GM19438 (cell line): Measurements from ENCODE around the gene PLOD2.

ENCODE experiments used
- ATAC-seq: cut with Tn5 transposase; IDR thresholded peaks from one replicate; pipeline ENCODE4 v1.9.1; 2021; ENCODE audit warnings: low read depth; ENCODE audit not compliant: unreplicated experiment

Gene PLOD2

DNA sequence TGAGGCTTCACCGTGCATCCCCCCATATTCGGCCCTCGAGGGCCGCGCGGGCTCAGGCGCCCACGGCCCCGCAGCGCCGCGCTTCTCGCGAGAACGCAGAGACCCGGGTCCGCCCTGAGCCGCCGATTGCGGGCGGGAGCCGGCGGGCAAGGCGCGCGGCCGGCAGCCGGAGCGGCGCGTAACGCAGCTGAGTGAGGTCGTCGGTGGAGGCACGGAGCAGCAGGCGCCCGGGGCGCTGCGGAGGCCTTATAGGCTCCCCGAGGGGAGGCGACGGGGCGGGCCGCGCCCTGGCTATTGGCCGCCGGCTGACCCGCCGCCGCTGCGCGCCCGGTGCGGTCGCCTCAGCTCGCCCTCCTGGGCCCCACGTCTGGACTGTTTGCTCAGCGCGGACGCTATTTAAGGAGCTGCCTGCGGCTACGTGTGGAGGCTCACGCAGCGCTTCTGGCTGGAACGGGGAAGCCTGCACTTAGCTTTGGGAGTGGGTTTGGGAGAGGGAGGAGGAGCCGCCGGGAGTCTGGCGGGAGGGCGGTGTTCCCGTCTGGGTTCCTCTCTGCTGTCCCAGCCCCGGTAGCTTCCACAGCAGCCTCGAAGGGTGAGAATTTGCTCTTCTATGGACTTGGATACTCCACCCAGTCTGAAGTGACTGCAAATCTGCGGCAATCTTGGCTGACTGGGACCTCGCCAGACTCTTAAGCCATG is at the start of gene PLOD2:
Gene PLOD2, minus strand, starts transcription at position 221 of the 699 bp plus-strand sequence. Its CDS starts 195 bp downstream, at position 26.
- ATAC-seq = peak; percentile 70

DNA sequence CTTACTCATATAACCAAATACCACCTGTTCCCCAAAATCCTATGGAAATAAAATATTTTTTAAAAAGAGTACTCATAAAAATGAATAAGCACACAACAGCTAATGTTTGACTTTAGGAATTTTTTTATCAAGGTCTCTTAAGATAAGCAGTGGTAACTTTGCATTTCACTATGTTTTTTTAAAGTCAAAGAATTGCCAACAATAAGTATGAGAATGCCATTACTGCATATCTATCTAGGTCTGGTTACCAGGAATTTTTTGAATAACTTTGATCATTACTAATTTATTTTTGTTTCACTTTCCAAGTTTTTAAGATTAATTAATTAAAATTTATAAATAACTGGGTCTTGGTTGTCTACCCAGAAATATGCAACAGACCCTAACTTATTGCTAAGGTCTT is 48.4 kb upstream of the PLOD2 start:
- ATAC-seq = no peak

DNA sequence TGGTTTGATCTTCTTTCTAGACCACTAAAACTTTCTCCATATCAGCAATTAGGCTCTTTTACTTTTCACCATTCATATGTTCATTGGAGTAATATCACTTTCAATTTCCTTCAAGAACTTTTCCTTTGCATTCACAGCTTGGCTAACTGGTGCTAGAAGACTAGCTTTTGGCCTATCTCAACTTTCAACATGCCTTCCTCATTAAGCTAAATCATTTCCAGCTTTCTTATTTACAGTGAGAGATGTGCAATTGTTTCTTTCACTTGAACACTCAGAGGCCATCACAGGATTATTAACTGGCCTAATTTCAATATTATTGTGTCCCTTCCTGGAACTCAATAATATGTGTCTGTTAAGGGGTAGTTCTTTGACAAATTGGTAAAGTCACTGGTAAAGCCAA is 42.8 kb upstream of the PLOD2 start:
- no peak for ATAC-seq

DNA sequence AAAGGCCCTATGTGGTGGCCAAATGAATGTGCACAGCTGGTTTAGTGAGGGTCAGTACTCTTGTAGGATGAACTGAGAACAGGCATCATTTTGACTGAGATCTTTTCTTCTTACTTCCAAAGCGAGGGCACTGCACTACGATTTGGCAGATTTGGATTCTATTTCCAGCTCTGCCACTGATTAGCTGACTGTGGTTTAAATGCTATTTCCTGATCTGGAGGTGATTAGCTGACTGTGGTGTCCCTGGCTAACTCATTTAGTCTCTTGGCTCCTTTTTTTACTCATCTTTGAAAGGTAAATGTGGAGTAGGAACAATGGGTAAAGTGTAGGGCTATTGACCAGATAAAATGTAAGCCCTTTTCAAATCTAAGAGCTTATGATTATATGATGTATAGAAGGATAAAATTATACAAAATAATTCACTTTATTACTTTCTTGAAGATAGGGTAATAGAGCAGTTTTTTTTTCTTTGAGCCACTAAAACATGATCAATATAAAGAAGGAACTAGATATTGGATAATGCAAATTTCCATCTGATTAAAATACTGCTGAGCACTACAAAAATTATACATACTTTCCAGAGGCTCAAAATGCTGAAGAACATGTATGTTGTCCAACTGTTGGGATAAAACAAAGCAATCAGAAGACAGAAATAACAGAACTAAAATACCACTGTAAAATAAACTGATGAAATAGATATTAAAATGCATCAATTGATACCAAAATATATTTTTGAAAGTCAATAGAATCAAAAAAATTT is 39.7 kb upstream of the PLOD2 start:
- no peak for ATAC-seq

DNA sequence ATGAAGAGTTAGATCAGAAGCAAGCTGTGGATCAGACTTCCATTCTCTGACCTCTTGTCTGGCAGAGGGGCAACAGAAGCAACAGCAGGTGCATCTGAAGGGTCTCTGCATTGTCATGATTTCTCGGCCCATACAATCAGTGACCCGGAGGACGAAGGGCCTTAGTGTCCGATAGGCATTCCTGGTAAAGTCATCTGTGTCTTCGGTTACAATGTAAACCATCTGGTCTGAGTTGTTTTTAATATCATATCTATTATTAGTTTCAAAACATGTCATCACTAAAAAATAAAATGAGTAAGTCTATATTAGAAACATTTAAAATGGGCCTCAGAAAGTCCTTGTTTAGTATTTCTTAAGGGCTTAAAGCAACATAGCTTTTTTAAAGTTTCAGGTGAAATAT is 38.8 kb upstream of the PLOD2 start:
- ATAC-seq = no peak

DNA sequence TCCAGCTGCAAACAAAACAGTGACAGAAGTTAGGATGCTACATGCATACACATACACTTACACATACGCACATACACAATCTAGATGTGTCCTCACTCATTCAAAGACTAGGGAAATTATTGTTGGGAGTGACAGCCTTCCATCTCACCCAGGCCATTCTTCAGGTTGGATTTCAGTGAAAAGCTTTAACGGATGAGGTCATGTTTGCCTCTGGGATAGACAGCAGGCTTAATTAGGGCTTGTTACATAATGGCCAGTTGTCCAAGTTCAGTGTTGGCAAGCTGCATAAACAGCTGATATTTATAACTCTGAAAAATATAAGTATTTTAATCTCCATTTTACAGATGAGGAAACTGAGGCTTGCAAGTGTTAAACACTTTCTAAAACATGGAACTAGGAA is 35.8 kb upstream of the PLOD2 start:
- ATAC-seq = no peak

DNA sequence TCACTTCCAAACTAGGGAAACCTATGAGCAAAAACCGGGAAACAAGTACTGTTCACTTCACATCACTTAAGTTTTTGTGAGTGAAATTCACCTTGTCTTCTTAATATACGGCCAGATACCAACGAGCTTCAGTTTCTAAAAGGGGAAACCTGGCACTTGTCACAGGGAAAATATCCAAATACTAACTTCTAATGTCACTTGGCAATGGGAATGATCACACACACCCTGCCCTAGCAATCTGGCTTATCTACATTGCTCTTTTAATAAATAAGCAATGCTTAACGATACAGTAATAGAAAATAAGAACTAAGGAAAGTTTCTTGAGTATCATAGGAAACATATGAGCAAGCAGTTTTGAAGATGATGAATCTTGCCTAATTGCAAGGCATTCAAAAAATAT is 34.6 kb upstream of the PLOD2 start:
- ATAC-seq = no peak

DNA sequence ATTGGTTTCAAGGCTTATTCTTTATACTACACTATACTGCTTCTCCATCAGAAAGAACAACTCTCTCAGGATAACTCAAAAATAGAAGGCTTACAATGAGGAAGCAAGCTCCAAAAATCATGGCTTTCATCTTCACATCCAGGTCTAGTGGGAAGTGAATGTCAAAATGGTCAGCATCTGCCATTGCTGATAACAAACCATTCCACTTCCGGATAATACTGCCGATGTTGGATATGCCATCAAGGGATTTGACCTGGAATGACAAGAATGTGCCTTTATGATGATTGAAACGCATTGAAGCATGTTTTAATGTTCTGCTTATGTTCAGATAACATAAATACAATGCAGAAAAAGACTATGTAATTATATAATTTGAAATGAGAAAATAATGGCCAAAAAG is 34.0 kb upstream of the PLOD2 start:
- ATAC-seq = no peak

DNA sequence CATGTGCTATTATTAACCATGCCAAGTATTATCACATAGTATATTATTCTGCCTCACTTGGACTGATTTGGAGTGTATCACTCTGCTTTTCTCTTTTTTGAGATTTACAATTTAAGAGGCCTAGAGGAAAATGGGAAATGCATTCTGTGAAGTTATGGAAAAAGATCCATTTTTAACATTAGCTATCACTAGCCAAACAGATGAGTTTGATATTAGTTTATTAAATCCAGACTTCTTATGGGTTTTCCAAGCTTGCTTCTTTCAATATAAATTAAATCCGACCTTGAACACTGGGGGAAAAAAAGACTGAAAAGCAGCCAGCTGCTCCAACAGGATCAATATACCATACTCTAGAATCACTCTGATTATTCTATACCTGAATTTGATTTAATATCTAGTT is 30.1 kb upstream of the PLOD2 start:
- no peak for ATAC-seq

DNA sequence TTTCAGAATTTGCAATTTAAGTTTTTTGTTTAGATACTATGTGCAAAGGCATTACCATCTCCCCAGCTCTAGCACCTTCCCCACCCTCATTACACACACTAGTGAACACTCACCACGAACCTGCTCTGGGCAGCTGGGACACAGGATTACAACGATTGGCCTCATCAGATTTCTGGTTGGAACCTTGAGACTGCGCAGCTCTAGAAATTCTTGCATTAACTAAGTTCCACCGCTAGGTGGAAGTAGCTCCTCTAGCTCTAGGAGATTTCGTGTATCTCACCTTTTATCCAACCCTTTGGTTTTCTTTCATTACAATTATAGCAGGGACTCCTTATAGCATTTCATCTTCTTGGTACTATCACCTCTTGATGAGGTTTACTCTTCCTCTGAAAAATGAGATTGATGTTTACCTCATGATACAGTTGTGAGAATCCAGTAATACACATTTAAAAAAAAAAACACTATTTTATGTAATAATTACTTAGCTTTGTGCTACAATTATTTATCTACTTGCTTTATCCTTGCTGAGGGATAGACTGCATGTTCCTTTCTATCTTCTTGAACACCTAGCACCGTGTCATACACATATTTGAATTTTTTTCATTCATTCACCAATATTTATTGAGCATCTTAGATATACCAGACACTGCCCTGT is 28.7 kb upstream of the PLOD2 start:
- ATAC-seq = peak; percentile 78

DNA sequence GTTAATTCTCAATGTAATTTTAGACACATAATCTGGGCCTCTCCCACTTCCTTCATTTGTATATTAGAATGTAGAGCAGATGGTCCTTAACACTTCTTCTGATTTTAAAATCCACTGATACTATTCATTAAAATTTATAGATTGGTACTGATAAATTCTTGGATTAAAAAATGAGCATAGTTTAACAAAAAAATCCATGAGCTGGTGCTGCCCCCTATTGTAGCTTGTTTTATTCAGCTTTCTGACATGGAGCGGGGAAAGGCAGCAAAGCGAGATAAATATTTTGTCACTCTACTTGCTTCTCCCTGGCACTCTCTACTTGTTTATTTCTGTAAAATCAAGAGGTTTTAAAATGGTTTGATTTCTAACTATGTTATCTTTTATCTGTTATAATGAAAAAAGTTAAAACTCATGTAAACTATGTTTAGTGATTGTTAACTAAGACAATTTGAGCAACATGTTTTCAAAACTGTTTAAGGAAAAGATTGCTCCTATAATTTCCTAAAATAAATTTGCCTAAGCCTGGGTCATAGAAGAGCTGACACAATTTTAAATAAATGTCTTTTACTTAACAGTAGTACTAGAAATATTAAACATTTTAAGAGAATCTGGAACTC is 26.5 kb upstream of the PLOD2 start:
- ATAC-seq = no peak

DNA sequence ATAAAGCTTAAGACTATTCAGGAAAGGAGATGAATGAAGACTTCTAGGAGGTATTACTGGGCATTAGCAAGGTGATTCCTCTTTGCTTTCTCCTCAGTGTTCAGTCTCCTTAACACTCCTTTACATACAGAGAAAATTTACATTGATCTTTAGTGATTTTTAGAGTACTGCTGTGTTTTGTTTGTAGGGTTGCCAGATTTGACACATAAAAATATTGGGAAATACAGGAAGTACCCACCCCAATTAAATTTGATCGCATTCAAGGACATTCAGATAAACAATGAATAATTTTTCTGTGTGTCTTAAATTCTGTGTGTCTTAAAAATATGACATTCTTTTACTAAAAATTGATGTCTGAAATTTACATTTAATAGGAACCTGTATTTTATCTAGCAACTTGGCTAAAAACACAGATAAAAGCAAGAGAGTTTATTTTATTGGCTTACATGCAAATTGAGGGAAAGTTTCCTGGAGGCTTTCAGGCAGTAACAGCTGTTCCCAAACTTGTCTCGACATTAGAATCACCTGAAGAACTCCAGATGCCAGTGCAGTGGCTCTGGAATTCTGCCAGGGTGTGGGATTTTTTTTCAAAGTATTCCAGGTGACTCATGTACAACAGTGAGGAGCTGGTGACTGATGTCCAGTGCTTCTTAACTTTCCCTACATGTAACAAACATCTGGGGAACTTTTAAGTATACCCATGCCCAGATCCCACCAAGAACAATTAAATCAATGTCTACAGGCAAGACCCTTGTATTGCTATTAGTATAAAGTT is 23.4 kb upstream of the PLOD2 start:
- no peak for ATAC-seq

DNA sequence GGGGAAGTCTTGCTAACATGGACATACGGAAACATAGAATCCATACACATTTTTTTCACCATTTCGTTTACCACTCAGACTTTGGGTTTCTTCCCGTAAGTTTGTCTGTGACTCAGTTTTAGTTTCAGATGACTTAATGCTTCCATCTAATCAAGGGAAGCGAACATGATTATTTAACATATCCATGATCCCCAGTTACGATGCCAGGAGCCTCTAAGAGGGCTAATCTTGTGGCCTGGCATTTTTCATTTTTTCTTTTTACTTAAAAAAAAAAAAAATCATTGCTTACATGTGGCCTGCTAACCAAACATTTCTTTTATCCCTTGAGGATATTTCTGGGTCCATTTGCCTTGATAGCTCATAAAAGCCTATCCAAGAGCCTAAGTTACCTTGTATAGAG is 20.2 kb upstream of the PLOD2 start:
- ATAC-seq = no peak

DNA sequence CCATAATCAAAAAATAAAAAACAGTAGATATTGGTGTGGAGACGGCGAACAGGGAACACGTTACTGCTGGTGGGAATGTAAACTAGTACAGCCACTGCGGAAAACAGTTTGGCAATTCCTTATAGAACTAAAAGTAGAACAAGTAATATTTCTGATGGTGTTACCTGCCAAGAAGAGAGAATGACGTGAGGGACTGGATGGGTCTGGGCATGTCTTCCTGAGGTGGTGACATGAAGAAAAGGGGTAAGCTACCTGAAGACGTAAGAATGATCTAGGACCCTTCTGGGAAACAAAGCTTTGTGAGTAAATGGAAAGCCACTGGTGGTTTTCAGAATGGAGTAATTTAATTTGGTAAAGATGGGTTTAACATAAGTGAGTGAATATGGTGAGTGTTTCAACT is 19.4 kb upstream of the PLOD2 start:
- no peak for ATAC-seq

DNA sequence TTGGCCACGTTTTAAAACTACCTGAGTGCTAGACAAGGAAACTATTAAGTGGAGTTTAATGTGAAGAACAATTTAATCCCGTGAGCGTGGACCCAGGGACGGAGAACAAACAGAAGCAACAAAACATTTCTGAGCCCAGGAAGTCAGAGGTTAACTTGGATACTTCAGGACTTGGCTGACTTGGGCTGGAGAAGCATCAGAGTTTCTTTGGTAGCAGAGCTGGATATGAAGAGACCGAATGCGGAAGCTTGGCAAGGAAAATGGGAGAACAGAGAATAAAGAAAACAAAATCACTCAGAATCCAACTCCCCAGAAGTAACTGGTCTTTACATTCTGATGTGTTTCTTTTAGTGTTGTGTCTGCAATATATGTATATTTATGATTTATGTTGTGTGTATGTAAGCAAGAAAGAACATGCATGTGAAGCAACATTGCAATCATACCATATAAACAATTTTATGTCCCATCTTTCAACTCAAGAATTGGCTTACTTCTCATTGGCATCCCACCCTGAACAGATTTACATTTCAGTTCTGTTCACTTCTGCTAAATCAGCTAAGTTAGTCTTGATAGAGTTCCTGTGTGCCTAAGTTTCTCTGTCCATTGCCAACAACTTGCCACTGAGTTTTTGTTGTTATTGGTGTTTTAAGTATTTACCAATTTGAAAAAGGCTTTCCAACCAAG is 17.2 kb upstream of the PLOD2 start:
- no peak for ATAC-seq

DNA sequence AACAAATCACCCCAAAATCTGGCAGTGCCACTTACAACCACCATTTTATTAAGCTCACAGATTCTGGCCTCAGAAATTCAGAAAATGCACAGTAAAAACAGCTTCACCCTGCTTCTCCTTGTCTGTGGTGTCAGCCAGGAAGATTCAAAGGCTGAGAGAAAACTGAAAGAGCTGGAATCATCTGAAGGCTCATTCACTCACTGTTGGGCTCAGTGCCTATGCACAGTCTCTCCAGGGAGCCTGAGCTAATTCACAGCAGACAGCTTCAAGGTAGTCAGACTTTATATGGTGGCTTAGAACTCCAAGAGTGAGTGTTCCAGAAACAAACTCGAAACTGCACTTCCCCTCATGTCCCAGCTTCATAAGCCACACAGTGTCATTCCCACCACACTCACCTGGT is 16.5 kb upstream of the PLOD2 start:
- ATAC-seq = no peak

DNA sequence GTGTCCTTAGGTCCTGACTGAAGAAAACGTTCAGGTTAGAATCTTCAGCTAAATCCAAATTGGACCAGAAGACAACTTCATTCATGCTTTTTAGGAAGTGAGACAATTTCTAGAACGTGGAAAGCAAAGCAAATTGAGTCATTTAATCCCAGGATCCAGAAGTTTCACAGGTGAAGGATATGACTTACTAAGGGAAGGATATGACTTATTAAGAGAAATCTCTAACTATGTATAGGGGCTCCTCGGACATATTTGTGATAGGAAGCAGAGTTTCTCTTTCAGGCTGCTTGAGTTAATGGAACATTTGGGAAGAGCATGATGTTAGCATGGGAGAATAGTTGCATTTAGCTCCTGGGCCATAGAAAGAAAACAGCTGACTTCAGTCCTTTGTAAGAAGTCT is 16.1 kb upstream of the PLOD2 start:
- no peak for ATAC-seq

DNA sequence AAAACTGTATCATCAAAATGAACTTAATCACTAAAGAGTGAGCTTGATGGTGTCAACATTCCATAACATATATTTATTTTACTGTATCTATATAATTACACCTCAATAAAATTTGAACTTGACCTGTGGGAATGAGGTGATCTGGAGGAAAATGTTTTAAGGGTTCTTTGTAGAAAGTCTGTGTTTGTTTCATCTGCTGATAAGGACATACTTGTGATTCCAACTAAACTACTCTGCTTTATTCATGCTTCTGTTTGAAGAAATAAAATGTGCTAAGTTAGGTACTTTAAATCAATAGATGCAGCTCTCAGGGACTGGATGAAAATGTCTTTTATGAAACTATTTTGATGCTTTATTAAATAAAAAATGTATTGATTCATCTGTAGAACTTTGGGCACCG is 11.6 kb upstream of the PLOD2 start:
- ATAC-seq = no peak

DNA sequence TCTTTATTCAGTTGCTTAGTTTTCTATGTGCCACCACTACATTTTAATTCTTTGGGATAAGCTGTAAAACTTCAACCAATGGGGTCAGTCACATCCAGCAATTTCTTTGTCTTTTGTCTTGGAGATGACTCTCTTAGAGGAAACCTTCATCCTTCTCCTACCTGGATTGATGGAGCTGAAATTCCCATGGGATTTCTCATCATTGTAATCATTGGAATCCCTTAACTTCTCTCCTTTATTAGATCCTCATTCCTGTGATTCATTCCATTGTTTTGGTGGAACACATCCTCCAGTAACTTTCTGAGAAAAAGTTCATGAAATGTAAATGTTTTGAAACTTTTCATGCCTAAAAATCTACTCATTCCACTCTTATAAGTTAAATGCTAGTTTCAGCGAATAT is 9.6 kb upstream of the PLOD2 start:
- no peak for ATAC-seq

DNA sequence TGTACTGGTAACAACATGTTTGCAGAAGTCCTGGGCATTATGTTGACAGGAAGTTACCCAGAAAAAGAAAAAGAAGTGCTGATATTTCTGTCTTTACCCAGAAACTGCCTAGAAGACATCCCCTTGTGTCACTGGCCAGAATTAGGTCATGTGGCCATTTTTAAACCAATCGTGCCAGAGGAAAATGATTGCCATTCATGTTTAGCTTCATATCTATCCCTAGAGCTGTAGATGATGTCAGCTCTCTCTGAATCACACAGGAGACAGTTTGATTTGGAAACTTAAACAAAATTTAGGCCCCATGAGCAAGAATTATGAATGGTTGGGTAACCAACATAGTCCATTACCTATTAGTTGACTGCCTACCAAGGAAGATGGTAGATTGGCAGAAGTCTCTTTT is 8.9 kb upstream of the PLOD2 start:
- ATAC-seq = no peak
